Neuronal stem cell (in vitro differentiated cells): ENCODE measurements around the gene MEGF9.
"Not testable (repeated sequence)": the region's sequence is repeated elsewhere in the genome, so short reads cannot be mapped to it uniquely, and the experiment has no call there.

Experiments used
- DNase-seq: peaks from one replicate; pipeline ENCODE4 v3.0.0-alpha.2; 2013; ENCODE audit warnings: low spot score
- H2AFZ ChIP-seq: one replicate; pipeline ENCODE4 v1.6.1; 2013; ENCODE audit warnings: mild to moderate bottlenecking, low read length, inconsistent platforms
- H2AK5ac ChIP-seq: 2 replicates; pipeline ENCODE4 v1.6.1; 2013; ENCODE audit warnings: low read depth, mild to moderate bottlenecking, inconsistent platforms, low read length, moderate library complexity, mixed read lengths
- H2BK120ac ChIP-seq: 2 replicates; pipeline ENCODE4 v1.6.1; 2013; ENCODE audit warnings: low read depth, mild to moderate bottlenecking, inconsistent platforms, low read length, moderate library complexity, mixed read lengths
- H2BK12ac ChIP-seq: one replicate; pipeline ENCODE4 v1.6.1; 2013; ENCODE audit warnings: low read length, inconsistent platforms
- H2BK15ac ChIP-seq: 2 replicates; pipeline ENCODE4 v1.6.1; 2013; ENCODE audit warnings: mild to moderate bottlenecking, low read length, inconsistent platforms, mixed read lengths
- H2BK5ac ChIP-seq: one replicate; pipeline ENCODE4 v1.6.1; 2013; ENCODE audit warnings: inconsistent platforms, mild to moderate bottlenecking, low read length, moderate library complexity
- H3K14ac ChIP-seq: one replicate; pipeline ENCODE4 v1.6.1; 2013; ENCODE audit warnings: low read length, inconsistent platforms
- H3K18ac ChIP-seq: 2 replicates; pipeline ENCODE4 v1.6.1; 2013; ENCODE audit warnings: low read length, inconsistent platforms
- H3K23ac ChIP-seq: 2 replicates; pipeline ENCODE4 v1.6.1; 2013; ENCODE audit warnings: low read depth, mild to moderate bottlenecking, mixed read lengths, low read length, inconsistent platforms; ENCODE audit not compliant: poor library complexity
- H3K27ac ChIP-seq: replicated peaks from 3 replicates; pipeline ENCODE4 v1.5.1; 2013; ENCODE audit warnings: low read length, inconsistent platforms
- H3K27me3 ChIP-seq, 3 experiments: 2 replicates each; pipeline ENCODE4 v1.6.1; 2013; ENCODE audit warnings: low read length in 3 of 3, mild to moderate bottlenecking in 2 of 3, inconsistent platforms in 1 of 3, low read depth in 1 of 3, mixed read lengths in 1 of 3, moderate library complexity in 1 of 3; ENCODE audit not compliant: control insufficient read depth in 3 of 3, insufficient read depth in 3 of 3
- H3K36me3 ChIP-seq, 2 donors: replicated peaks in 1 of 2; 2 replicates each; pipeline ENCODE4 v1.6.1; 2013; ENCODE audit warnings: low read length in 2 of 2; ENCODE audit not compliant: control insufficient read depth in 2 of 2, insufficient read depth in 2 of 2
- H3K4ac ChIP-seq: 2 replicates; pipeline ENCODE4 v1.6.1; 2013; ENCODE audit warnings: inconsistent platforms, mild to moderate bottlenecking, low read length, moderate library complexity
- H3K4me1 ChIP-seq, 2 donors: 1 replicate in 1 of 2; 2 replicates in 1 of 2; pipeline ENCODE4 v1.6.1; 2013; ENCODE audit warnings: low read length in 2 of 2, low read depth in 1 of 2; ENCODE audit not compliant: control insufficient read depth in 2 of 2, insufficient read depth in 1 of 2
- H3K4me2 ChIP-seq: one replicate; pipeline ENCODE4 v1.6.1; 2013; ENCODE audit warnings: mild to moderate bottlenecking, low read length, inconsistent platforms; ENCODE audit not compliant: insufficient read depth, poor library complexity, severe bottlenecking
- H3K4me3 ChIP-seq, 2 donors: 2 replicates each; pipeline ENCODE4 v1.5.1; 2013; ENCODE audit warnings: low read length in 2 of 2, mild to moderate bottlenecking in 2 of 2, inconsistent platforms in 1 of 2, moderate library complexity in 1 of 2
- H3K79me1 ChIP-seq: one replicate; pipeline ENCODE4 v1.6.1; 2013; ENCODE audit warnings: low read depth, mild to moderate bottlenecking, inconsistent platforms, low read length, moderate library complexity
- H3K9ac ChIP-seq: one replicate; pipeline ENCODE4 v1.6.1; 2013; ENCODE audit warnings: mild to moderate bottlenecking, low read depth, low read length, inconsistent platforms; ENCODE audit not compliant: poor library complexity
- H3K9me3 ChIP-seq, 2 donors: replicated peaks in 1 of 2; 2 replicates each; pipeline versions ENCODE3 to v1.6.1; 2013; ENCODE audit warnings: low read length in 2 of 2, mild to moderate bottlenecking in 2 of 2, inconsistent platforms in 1 of 2, low read depth in 1 of 2, mixed read lengths in 1 of 2, moderate library complexity in 1 of 2; ENCODE audit not compliant: control insufficient read depth in 2 of 2, insufficient read depth in 1 of 2
- H4K8ac ChIP-seq: one replicate; pipeline ENCODE4 v1.6.1; 2013; ENCODE audit warnings: low read depth, mild to moderate bottlenecking, inconsistent platforms, low read length, moderate library complexity
- H4K91ac ChIP-seq: one replicate; pipeline ENCODE4 v1.6.1; 2013; ENCODE audit warnings: low read length, low read depth, mild to moderate bottlenecking, inconsistent platforms; ENCODE audit not compliant: poor library complexity
- WGBS, 2 donors: extraction: QIAGEN DNeasy Blood & Tissue Kit; methylation state at CpG; one replicate each; pipeline ENCODE4 v1.1.7; 2013; ENCODE audit warnings: missing lambda C conversion rate in 2 of 2, mixed read lengths in 1 of 2; ENCODE audit not compliant: insufficient read length in 2 of 2, insufficient replicate concordance in 1 of 2; ENCODE audit errors: extremely low coverage in 2 of 2; 5-methylcytosine and 5-hydroxymethylcytosine counted together

The MEGF9 gene

GRCh38 chr9:120636194-120636957 is 77.9 kb downstream of the MEGF9 start:
- Histone ChIP-seq H2AK5ac (no peak overlapping the region), H3K4me1 (no peaks in the 10 kb centered on the region), H3K9ac (no peak overlapping the region), H3K36me3 (peaks cover 0 to 2% of the 10 kb centered on the region in 2 donors), H3K23ac (no peak overlapping the region), H4K91ac (no peak overlapping the region), H2AFZ (no peak overlapping the region), H2BK5ac (no peak overlapping the region), H2BK12ac (no peak overlapping the region), H2BK120ac (no peak overlapping the region), H3K27ac (no peak overlapping the region), H3K14ac (no peak overlapping the region), H3K18ac (no peak overlapping the region), H2BK15ac (no peak overlapping the region), H3K4me3 (no peak overlapping the region), H3K4me2 (no peak overlapping the region), H3K9me3 (peaks cover 5 to 30% of the 10 kb centered on the region in 2 donors), H3K4ac (no peak overlapping the region), H4K8ac (no peak overlapping the region), H3K79me1 (no peaks in the 10 kb centered on the region), H3K27me3 (no peaks in the 10 kb centered on the region)
- DNase-seq = no peak
- WGBS, 2 donors = no CpG with 5 or more reads among the region's 25 CpGs

DNA sequence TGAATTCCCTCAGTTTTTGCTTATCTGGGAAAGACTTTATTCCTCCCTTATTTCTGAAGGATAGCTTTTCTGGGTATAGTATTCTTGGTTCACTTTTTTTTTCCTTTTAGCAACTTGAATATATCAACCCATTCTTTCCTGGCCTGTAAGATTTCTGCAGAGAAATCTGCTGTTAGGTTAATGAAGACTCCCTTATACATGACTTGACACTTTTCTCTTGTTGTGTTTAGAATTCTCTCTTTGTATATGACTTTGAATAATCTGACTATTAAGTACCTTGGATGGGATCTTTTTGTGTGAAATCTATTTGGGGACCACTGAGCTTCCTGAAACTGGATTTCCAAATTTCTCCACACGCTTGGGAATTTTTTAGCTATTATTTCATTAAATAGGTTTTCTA is 79.3 kb downstream of the MEGF9 start:
- Histone ChIP-seq H3K4ac (no peak overlapping the region), H3K4me2 (no peak overlapping the region), H2BK15ac (no peak overlapping the region), H3K4me1 (no peaks in the 10 kb centered on the region), H3K18ac (no peak overlapping the region), H3K79me1 (no peaks in the 10 kb centered on the region), H2AK5ac (no peak overlapping the region), H3K36me3 (peaks cover 0 to 2% of the 10 kb centered on the region in 2 donors), H3K27ac (no peak overlapping the region), H3K27me3 (no peaks in the 10 kb centered on the region), H3K9me3 (peaks cover 5 to 24% of the 10 kb centered on the region in 2 donors), H2BK12ac (no peak overlapping the region), H3K9ac (no peak overlapping the region), H2BK5ac (no peak overlapping the region), H2AFZ (no peak overlapping the region), H2BK120ac (no peak overlapping the region), H3K23ac (no peak overlapping the region), H4K91ac (no peak overlapping the region), H4K8ac (no peak overlapping the region), H3K4me3 (no peak overlapping the region), H3K14ac (no peak overlapping the region)
- DNase-seq = no peak
- WGBS, 2 donors = no CpG with 5 or more reads among the region's 1 CpG

DNA sequence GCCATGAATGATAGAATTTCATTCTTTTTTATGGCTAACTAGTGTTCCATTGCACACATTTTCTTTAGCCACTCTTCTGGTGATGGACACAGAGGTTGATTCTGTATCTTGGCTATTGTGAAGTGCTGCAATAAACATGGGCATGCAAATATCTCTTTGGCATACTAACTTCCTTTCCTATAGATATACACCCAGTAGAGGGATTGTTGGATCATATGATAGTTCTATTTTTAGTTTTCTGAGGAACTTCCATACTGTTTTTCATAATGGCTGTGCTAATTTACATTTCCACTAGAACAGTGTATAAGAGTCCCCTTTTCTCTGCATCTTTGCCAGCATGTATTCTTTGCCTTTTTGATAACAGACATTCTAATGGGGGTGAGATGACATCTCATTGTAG is 83.9 kb downstream of the MEGF9 start:
- no peak overlapping the region for H3K23ac ChIP-seq
- no peaks in the 10 kb centered on the region for H3K79me1 ChIP-seq
- H3K4me1 ChIP-seq = peaks cover 0 to 2% of the 10 kb centered on the region in 2 donors
- H2BK5ac ChIP-seq = no peak overlapping the region
- H2BK12ac ChIP-seq = no peak overlapping the region
- H3K4me2 ChIP-seq = no peak overlapping the region
- no peak overlapping the region for H3K9ac ChIP-seq
- H4K8ac ChIP-seq = no peak overlapping the region
- no peaks in the 10 kb centered on the region for H3K27me3 ChIP-seq
- no peak for DNase-seq
- no peaks in the 10 kb centered on the region for H3K36me3 ChIP-seq
- H3K14ac ChIP-seq = no peak overlapping the region
- H2AFZ ChIP-seq = no peak overlapping the region
- H3K4me3 ChIP-seq = no peak overlapping the region
- no peak overlapping the region for H2AK5ac ChIP-seq
- no peak overlapping the region for H3K18ac ChIP-seq
- no peak overlapping the region for H3K4ac ChIP-seq
- no peak overlapping the region for H2BK120ac ChIP-seq
- peaks cover 0 to 14% of the 10 kb centered on the region in 2 donors for H3K9me3 ChIP-seq
- H3K27ac ChIP-seq = no peak overlapping the region
- H4K91ac ChIP-seq = no peak overlapping the region
- no peak overlapping the region for H2BK15ac ChIP-seq

- not testable (repeated sequence) for H4K8ac ChIP-seq, H3K4me2 ChIP-seq, H3K4me3 ChIP-seq, H3K4ac ChIP-seq, H2BK12ac ChIP-seq, H3K79me1 ChIP-seq, DNase-seq, H3K4me1 ChIP-seq, H4K91ac ChIP-seq, H3K27me3 ChIP-seq, H3K23ac ChIP-seq, H3K27ac ChIP-seq, H2BK15ac ChIP-seq, H2BK5ac ChIP-seq, H3K9ac ChIP-seq, H2BK120ac ChIP-seq, H3K9me3 ChIP-seq, H3K36me3 ChIP-seq, H3K14ac ChIP-seq, H2AFZ ChIP-seq, H3K18ac ChIP-seq, H2AK5ac ChIP-seq
- no CpG with 5 or more reads among the region's 3 CpGs for WGBS, 2 donors
Observed at GRCh38 chr9:120628925-120629497, 85.3 kb downstream of the MEGF9 start.
